Fibroblast of the aortic adventitia (primary cell): Measurements from ENCODE around the gene ZNF683. TPM values are rescaled to one million over a fixed set of nuclear protein-coding genes. Genes with fewer than 3 reads are reported as not detected.

Experiments
- DNase-seq: peaks from one replicate; pipeline ENCODE4 v3.0.0-alpha.2; 2010; ENCODE audit warnings: low read depth
- H3K4me3 ChIP-seq: 2 replicates; pipeline ENCODE4 v1.5.1; 2011; ENCODE audit warnings: low read depth, mild to moderate bottlenecking, control low read depth, low read length, moderate library complexity
- CTCF ChIP-seq: IDR thresholded peaks from 2 replicates; pipeline ENCODE4 v1.5.1; 2011; ENCODE audit warnings: mild to moderate bottlenecking, low read length, control low read depth, inconsistent platforms; ENCODE audit not compliant: insufficient read depth
- total RNA-seq: library from RNA; depleted of rRNA; stranded (reverse); fragments of >200 nt; gene quantifications from 2 replicates; pipeline ENCODE4 v1.2.3, GENCODE V29; 2012; ENCODE audit warnings: low replicate concordance

Gene ZNF683
- total RNA-seq, 1 donor = not detected

- no peak for DNase-seq
- no peak within 1 kb of the TSS for H3K4me3 ChIP-seq
- TF ChIP-seq CTCF = no peak
Observed at GRCh38 chr1:26317612-26318337, 54.8 kb downstream of the ZNF683 start, which contains the start of gene CD52. CD52 (plus strand) TSS chr1:26317958; CDS start chr1:26318018, 60 bp downstream.

GRCh38 chr1:26317146-26317545, 55.4 kb downstream of the ZNF683 start:
- DNase-seq = no peak
- no peak overlapping the region for H3K4me3 ChIP-seq
- no peak for TF ChIP-seq CTCF

- no peak overlapping the region for H3K4me3 ChIP-seq
- no peak for DNase-seq
- TF ChIP-seq CTCF = no peak
Observed at GRCh38 chr1:26315874-26316850, 56.4 kb downstream of the ZNF683 start.

GRCh38 chr1:26314501-26314900, 58.0 kb downstream of the ZNF683 start:
- TF ChIP-seq CTCF = no peak
- DNase-seq = no peak
- no peak overlapping the region for H3K4me3 ChIP-seq

Other genes with a start within 250 kb of the ZNF683 start
- gene FAM110D, start 213.7 kb downstream of the ZNF683 start, total RNA-seq = not detected in 2 replicates
- gene C1orf232, start 203.8 kb downstream of the ZNF683 start, total RNA-seq = not detected in 2 replicates
- gene ZNF593, start 202.8 kb downstream of the ZNF683 start, total RNA-seq = 19.4 and 42.4 TPM in 2 replicates
- gene ZNF593OS, start 200.9 kb downstream of the ZNF683 start, total RNA-seq = not detected in 2 replicates
- 0.27 TPM in 1 of 2 replicates, not detected in the other for gene CNKSR1, start 195.3 kb downstream of the ZNF683 start, total RNA-seq
- not detected in 2 replicates for gene CATSPER4, start 182.1 kb downstream of the ZNF683 start, total RNA-seq
- 5.6 and 12.9 TPM in 2 replicates for gene CEP85, start 138.6 kb downstream of the ZNF683 start, total RNA-seq
- gene SH3BGRL3, start 92.7 kb downstream of the ZNF683 start, total RNA-seq = 18.1 and 114 TPM in 2 replicates
- gene UBXN11, start 66.1 kb downstream of the ZNF683 start, total RNA-seq = 5.2 and 8.9 TPM in 2 replicates
- not detected in 2 replicates for gene CD52, start 54.8 kb downstream of the ZNF683 start, total RNA-seq
- not detected in 2 replicates for gene CRYBG2, start 18.6 kb downstream of the ZNF683 start, total RNA-seq
- gene LIN28A, start 38.1 kb upstream of the ZNF683 start, total RNA-seq = not detected in 2 replicates
- 46.0 and 55.7 TPM in 2 replicates for gene DHDDS, start 59.6 kb upstream of the ZNF683 start, total RNA-seq
- 161 and 225 TPM in 2 replicates for gene HMGN2, start 99.7 kb upstream of the ZNF683 start, total RNA-seq
- 1.3 and 2.9 TPM in 2 replicates for gene RPS6KA1, start 157.0 kb upstream of the ZNF683 start, total RNA-seq